Activated B cell treated with CpG ODN at 0.5 μM for 24 hours (primary cell): ENCODE measurements around the gene KCNMA1. TPM values are rescaled to one million over a fixed set of nuclear protein-coding genes. Genes with fewer than 3 reads are reported as not detected.

Experiments used
- ATAC-seq: fragments of 200-7000 bp; cut with Tn5 transposase; one replicate; pipeline ENCODE4 v1.10.0; 2021; ENCODE audit warnings: low read depth, mild to moderate bottlenecking, moderate library complexity
- CTCF ChIA-PET: fragments of 350-600 bp; sonication (Branson Sonifier 250); formaldehyde crosslinking; loops from one replicate; lab custom pipeline; 2021; ENCODE audit warnings: antibody characterized with exemption; lab: Charles Lee
- POLR2A ChIA-PET: fragments of 350-600 bp; sonication (Branson Sonifier 250); formaldehyde crosslinking; loops from one replicate; lab custom pipeline; 2021; ENCODE audit warnings: antibody characterized with exemption; lab: Charles Lee
- DNase-seq: peaks from one replicate; pipeline ENCODE4 v3.0.0; 2022
- H3K27ac Mint-ChIP-seq: one replicate; pipeline ENCODE4 v1.8.0; 2020; ENCODE audit warnings: mixed read lengths
- H3K27me3 Mint-ChIP-seq: one replicate; pipeline ENCODE4 v1.8.0; 2021; ENCODE audit warnings: mixed read lengths
- H3K36me3 Mint-ChIP-seq: one replicate; pipeline ENCODE4 v1.8.0; 2021; ENCODE audit warnings: low read depth, mixed read lengths
- H3K4me1 Mint-ChIP-seq: one replicate; pipeline ENCODE4 v1.8.0; 2021; ENCODE audit warnings: mixed read lengths
- H3K4me3 Mint-ChIP-seq: one replicate; pipeline ENCODE4 v1.8.0; 2020; ENCODE audit warnings: mild to moderate bottlenecking, mixed read lengths
- H3K9me3 Mint-ChIP-seq: one replicate; pipeline ENCODE4 v1.8.0; 2020; ENCODE audit warnings: mixed read lengths
- CTCF ChIP-seq: fragments of 200-600 bp; IDR thresholded peaks from one replicate; pipeline ENCODE4 v1.8.0; 2022; ENCODE audit warnings: antibody characterized with exemption, mild to moderate bottlenecking
- intact Hi-C: fragments of 100-400 bp; cut with micrococcal nuclease; formaldehyde crosslinking; loops from one replicate; pipeline ENCODE4 v1.15.1; 2024
- total RNA-seq: library from RNA; stranded (reverse); gene quantifications from 2 replicates; pipeline ENCODE4 v1.2.3, GENCODE V29; 2022

KCNMA1 gene
- total RNA-seq, 1 donor from 2014 or later, result 3.7 TPM

DNA sequence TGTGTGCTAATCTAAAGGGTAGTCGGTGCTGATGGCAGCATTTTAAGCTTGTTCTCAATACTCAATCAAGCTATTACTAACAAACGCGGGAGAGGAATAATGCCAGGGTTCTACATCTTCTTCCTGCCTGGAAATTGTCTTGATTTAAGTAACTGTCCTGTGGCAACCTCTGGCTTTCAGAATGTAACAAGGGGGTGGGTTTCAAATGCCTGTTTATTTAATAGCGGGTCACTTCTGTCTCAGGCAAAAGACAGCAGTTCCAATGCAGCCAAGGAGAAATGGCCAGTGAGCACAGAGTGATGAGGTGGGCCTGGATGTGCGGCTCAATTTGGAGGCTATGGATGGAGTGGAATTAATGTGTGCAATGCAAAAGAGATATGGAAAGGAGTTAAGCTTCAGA lies 692.4 kb downstream of the KCNMA1 start:
- no peak for TF ChIP-seq CTCF
- DNase-seq, result no peak

DNA sequence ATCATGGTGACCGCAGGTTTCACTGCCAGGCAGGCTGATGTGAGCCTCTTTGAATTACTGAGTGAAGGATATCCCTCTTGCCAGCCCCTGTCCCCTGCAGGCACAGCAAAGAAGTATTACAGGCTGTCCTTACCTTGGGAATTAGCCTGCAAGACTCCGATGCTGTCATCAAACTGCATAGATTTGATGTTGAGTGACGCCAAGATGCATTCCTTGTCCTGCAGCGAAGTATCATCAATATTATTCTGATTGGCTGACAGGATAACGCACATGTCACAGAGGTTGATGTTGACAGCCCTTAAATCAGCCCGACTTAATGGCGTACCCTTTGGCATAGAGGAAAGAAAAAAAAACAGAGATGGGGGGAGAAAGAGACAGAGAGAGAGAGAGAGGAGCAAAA lies 693.0 kb downstream of the KCNMA1 start:
- H3K36me3 Mint-ChIP-seq, result no peaks in the 10 kb centered on the region
- no peaks in the 10 kb centered on the region for H3K4me1 Mint-ChIP-seq
- H3K4me3 Mint-ChIP-seq, result no peak overlapping the region
- no peaks in the 10 kb centered on the region for H3K9me3 Mint-ChIP-seq
- no peak for TF ChIP-seq CTCF
- intact Hi-C loops, result no loop called here
- ATAC-seq (no peak), DNase-seq (no peak)
- CTCF ChIA-PET, result no interaction called here
- POLR2A ChIA-PET, result no interaction called here
- no peaks in the 10 kb centered on the region for H3K27me3 Mint-ChIP-seq
- no peak overlapping the region for H3K27ac Mint-ChIP-seq

More for the DNA sequence above, 692.4 kb downstream of the KCNMA1 start:
- CTCF ChIA-PET, result no interaction called here
- no peaks in the 10 kb centered on the region for H3K27me3 Mint-ChIP-seq
- POLR2A ChIA-PET, result no interaction called here
- H3K4me1 Mint-ChIP-seq, result no peaks in the 10 kb centered on the region
- H3K9me3 Mint-ChIP-seq, result no peaks in the 10 kb centered on the region
- H3K36me3 Mint-ChIP-seq, result no peaks in the 10 kb centered on the region
- ATAC-seq, result no peak
- intact Hi-C loops, result no loop called here
- no peak overlapping the region for H3K27ac Mint-ChIP-seq
- no peak overlapping the region for H3K4me3 Mint-ChIP-seq

DNA sequence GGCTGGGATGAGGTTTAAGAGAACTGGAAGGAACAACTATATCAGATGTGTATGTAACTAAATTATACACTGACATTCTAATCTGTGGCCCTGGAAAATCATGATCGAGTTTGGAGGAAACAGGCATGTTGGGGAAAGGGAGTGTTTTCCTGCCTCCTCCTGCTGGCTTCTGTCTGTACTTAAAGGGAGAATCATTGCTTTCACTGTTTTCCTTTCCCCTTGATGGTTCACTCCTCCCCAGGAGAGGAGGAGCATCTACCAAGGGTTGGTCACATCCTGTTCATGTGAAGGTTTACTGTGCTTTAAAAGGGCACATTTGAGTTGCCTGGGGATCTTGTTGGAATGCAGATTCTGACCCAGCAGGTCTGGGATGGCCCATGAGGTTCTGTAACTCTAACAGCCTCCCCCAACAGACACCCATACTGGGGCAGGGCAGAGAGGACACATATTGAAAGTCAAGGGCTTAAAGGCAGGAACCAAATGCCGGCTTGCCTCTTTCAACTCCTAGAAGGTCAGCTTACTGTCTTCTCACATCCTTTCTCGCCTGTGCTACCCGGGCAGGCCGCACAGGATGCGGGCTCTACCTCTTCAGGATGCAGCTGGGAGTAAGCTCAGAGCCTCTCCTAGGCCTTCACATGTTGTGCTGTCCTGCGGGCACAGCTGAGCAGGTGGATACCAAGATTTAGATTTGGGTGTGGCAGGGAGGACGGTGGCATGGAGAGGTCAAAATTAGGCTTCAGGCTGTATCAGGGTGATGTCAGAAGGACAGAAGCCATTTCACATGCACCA lies 694.8 kb downstream of the KCNMA1 start:
- H3K9me3 Mint-ChIP-seq, result no peaks in the 10 kb centered on the region
- H3K4me3 Mint-ChIP-seq, result no peak overlapping the region
- no peaks in the 10 kb centered on the region for H3K4me1 Mint-ChIP-seq
- CTCF ChIA-PET, result no interaction called here
- TF ChIP-seq CTCF, result no peak
- POLR2A ChIA-PET, result no interaction called here
- intact Hi-C loops, result no loop called here
- H3K36me3 Mint-ChIP-seq, result no peaks in the 10 kb centered on the region
- H3K27me3 Mint-ChIP-seq, result no peaks in the 10 kb centered on the region
- no peak for DNase-seq
- no peak overlapping the region for H3K27ac Mint-ChIP-seq
- ATAC-seq, result no peak

DNA sequence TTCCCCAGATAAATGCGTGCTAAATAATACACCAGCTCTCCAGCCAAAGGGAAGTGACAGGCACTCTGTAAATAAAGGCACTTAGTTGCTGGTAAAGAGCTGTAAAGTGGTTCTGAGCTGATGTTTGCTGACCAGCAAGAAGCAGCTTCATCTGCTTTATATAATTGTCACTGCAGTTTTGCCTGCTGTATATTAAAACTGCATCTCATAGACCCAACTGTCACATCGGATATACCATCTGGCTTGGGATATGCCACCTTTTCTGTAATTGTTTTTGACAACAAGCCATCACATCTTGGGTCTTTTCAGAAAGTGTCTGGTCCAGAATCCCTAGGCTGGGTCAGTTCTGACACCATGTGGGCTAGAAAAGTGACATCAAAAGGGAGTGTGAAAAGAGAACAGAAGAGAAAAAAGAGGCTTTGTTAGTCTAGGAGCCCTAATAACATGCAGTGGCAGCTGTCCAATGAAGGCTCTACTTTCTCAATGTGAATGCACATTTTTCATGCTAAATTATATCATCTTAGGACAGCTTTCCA lies 697.6 kb downstream of the KCNMA1 start:
- DNase-seq (no peak), ATAC-seq (no peak)
- Mint-ChIP-seq H3K36me3 (no peaks in the 10 kb centered on the region), H3K9me3 (no peaks in the 10 kb centered on the region), H3K4me1 (no peaks in the 10 kb centered on the region), H3K27me3 (no peaks in the 10 kb centered on the region), H3K27ac (no peak overlapping the region), H3K4me3 (no peak overlapping the region)
- ChIA-PET POLR2A (no interaction called here), CTCF (no interaction called here)
- intact Hi-C loops, result no loop called here
- no peak for TF ChIP-seq CTCF

DNA sequence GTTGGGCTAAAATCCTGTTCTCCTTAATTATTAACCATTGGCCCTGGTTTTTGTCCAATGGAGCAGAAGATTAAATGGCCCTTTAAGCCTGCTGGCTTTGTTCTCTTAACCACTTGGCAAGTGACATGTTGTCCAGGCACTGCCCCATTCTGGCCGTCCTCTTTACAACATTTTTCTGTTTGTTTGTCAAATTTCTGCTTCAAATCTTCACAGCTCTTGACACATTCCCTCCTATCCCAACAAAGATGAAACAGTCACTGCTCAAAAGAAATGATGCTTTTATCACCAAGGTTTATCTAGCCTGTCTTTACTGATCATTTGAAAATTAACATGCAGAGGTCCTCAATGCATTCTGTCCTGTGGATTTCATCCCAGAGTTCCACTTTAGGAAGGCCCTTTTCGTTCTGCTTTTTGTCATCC lies 700.4 kb downstream of the KCNMA1 start:
- POLR2A ChIA-PET, result no interaction called here
- Mint-ChIP-seq H3K4me3 (no peak overlapping the region), H3K27ac (no peak overlapping the region), H3K27me3 (no peaks in the 10 kb centered on the region), H3K36me3 (no peaks in the 10 kb centered on the region), H3K9me3 (no peaks in the 10 kb centered on the region), H3K4me1 (no peaks in the 10 kb centered on the region)
- DNase-seq (no peak), ATAC-seq (no peak)
- intact Hi-C loops, result no loop called here
- TF ChIP-seq CTCF, result no peak
- CTCF ChIA-PET, result no interaction called here
